HG02970 (cell line): ENCODE measurements around the gene CDH13.

Experiments used
- ATAC-seq: cut with Tn5 transposase; IDR thresholded peaks from one replicate; pipeline ENCODE4 v1.9.1; 2021; ENCODE audit warnings: mild to moderate bottlenecking, moderate library complexity, moderate number of reproducible peaks; ENCODE audit not compliant: unreplicated experiment, low FRiP score

CDH13 gene

GRCh38 chr16:82874672-82875071, 247.9 kb downstream of the CDH13 start:
- no peak for ATAC-seq

GRCh38 chr16:82876951-82877350, 250.2 kb downstream of the CDH13 start:
- ATAC-seq: no peak

GRCh38 chr16:82878466-82878865, 251.7 kb downstream of the CDH13 start:
- ATAC-seq: no peak

GRCh38 chr16:82880346-82880745, 253.6 kb downstream of the CDH13 start:
- ATAC-seq: no peak

GRCh38 chr16:82881516-82881915, 254.7 kb downstream of the CDH13 start:
- ATAC-seq: no peak

- no peak for ATAC-seq
Observed at GRCh38 chr16:82882226-82882625, 255.5 kb downstream of the CDH13 start.

- no peak for ATAC-seq
Observed at GRCh38 chr16:82882982-82883835, 256.4 kb downstream of the CDH13 start.

GRCh38 chr16:82884320-82884898, 257.6 kb downstream of the CDH13 start:
- no peak for ATAC-seq

GRCh38 chr16:82886146-82886545, 259.4 kb downstream of the CDH13 start:
- ATAC-seq: no peak

GRCh38 chr16:82888591-82889001, 261.8 kb downstream of the CDH13 start:
- ATAC-seq: no peak

- ATAC-seq: no peak
Observed at GRCh38 chr16:82891424-82891823, 264.7 kb downstream of the CDH13 start.

GRCh38 chr16:82891918-82892317, 265.1 kb downstream of the CDH13 start:
- no peak for ATAC-seq

- no peak for ATAC-seq
Observed at GRCh38 chr16:82892324-82892723, 265.6 kb downstream of the CDH13 start.

- ATAC-seq: no peak
Observed at GRCh38 chr16:82895843-82896242, 269.1 kb downstream of the CDH13 start.

GRCh38 chr16:82899006-82899405, 272.2 kb downstream of the CDH13 start:
- no peak for ATAC-seq

GRCh38 chr16:82899731-82900450, 273.1 kb downstream of the CDH13 start:
- ATAC-seq: no peak

GRCh38 chr16:82900559-82900958, 273.8 kb downstream of the CDH13 start:
- no peak for ATAC-seq

GRCh38 chr16:82911925-82912324, 285.2 kb downstream of the CDH13 start:
- ATAC-seq: no peak

- no peak for ATAC-seq
Observed at GRCh38 chr16:82915139-82915824, 288.5 kb downstream of the CDH13 start.

GRCh38 chr16:82917886-82918595, 291.3 kb downstream of the CDH13 start:
- no peak for ATAC-seq
